ENCODE data around the gene NTRK3.

DNA sequence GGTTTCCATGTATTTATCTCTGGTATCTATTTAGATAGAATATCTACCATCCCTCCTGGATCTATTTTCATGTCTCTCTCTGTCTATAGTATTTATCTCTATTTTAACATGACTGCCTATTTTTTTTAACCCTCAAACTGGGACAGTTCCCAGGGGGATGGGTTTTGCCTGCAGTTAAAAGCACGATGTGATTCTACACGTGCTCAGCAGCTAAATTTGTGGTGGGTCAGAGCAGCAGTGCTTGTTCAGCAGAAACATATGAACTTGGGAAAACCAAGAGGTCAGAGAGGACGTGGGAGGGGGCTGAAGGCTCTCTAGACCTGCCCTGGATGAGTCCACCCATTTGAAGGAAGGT lies 189.2 kb downstream of the NTRK3 start:
- TF ChIP-seq TAF1 (IDR thresholded peaks at IDR 0.05; ENCODE audit: borderline replicate concordance, insufficient read depth, low read length), result no peak
- TF ChIP-seq, protein P1, sequence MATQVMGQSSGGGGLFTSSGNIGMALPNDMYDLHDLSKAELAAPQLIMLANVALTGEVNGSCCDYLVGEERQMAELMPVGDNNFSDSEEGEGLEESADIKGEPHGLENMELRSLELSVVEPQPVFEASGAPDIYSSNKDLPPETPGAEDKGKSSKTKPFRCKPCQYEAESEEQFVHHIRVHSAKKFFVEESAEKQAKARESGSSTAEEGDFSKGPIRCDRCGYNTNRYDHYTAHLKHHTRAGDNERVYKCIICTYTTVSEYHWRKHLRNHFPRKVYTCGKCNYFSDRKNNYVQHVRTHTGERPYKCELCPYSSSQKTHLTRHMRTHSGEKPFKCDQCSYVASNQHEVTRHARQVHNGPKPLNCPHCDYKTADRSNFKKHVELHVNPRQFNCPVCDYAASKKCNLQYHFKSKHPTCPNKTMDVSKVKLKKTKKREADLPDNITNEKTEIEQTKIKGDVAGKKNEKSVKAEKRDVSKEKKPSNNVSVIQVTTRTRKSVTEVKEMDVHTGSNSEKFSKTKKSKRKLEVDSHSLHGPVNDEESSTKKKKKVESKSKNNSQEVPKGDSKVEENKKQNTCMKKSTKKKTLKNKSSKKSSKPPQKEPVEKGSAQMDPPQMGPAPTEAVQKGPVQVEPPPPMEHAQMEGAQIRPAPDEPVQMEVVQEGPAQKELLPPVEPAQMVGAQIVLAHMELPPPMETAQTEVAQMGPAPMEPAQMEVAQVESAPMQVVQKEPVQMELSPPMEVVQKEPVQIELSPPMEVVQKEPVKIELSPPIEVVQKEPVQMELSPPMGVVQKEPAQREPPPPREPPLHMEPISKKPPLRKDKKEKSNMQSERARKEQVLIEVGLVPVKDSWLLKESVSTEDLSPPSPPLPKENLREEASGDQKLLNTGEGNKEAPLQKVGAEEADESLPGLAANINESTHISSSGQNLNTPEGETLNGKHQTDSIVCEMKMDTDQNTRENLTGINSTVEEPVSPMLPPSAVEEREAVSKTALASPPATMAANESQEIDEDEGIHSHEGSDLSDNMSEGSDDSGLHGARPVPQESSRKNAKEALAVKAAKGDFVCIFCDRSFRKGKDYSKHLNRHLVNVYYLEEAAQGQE (IDR thresholded peaks at IDR 0.05; ENCODE audit: insufficient read depth in 1 of 2, low read depth in 2 of 2, low read length in 2 of 2), result no peak
- no peak for TF ChIP-seq SIN3A (IDR thresholded peaks at IDR 0.05; ENCODE audit: borderline replicate concordance, insufficient read depth, low read length)

Measured in PFSK-1 (cell line).